ENCODE data around the gene BCL6B. TPM values are rescaled to one million over a fixed set of nuclear protein-coding genes. Genes with fewer than 3 reads are reported as not detected.

The BCL6B gene
- total RNA-seq, 4 donors from 2014 or later = 0.93 to 3.9 (median 3.3) TPM

DNA sequence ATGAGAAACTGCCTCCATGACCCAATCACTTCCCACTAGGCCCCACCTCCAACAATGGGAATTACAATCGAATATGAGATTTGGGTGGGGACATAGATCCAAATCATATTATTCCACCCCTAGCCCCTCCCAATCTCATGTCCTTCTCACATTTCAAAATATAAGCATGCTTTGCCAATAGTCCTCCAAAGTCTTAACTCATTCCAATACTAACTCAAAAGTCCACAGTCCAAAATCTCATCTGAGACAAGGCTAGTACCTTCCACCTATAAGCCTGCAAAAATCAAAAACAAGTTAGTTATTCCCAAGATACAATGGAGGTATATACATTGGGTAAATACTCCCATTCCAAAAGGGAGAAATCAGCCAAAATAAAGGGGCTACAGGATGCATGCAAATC lies 44.3 kb downstream of the BCL6B start:
- WGBS, 2 donors (ENCODE audit: low coverage in 1 of 2) = 83% methylated on average over 1 of the region's 1 CpG
- Histone ChIP-seq H3K9me3 (peaks cover 0 to 22% (median 0%) of the 10 kb centered on the region in 3 donors), H3K27ac (no peak overlapping the region), H3K4me1 (no peaks in the 10 kb centered on the region), H3K36me3 (no peaks in the 10 kb centered on the region), H3K27me3 (peaks cover 40% of the 10 kb centered on the region), H3K4me3 (no peak overlapping the region)
- TF ChIP-seq CTCF (IDR thresholded peaks at IDR 0.05) = no peak
- TF ChIP-seq POLR2A (IDR thresholded peaks at IDR 0.05) = no peak
- TF ChIP-seq POLR2AphosphoS5 (IDR thresholded peaks at IDR 0.05) = no peak
- no peak for TF ChIP-seq EP300 (IDR thresholded peaks at IDR 0.05)
- ATAC-seq = no peak

DNA sequence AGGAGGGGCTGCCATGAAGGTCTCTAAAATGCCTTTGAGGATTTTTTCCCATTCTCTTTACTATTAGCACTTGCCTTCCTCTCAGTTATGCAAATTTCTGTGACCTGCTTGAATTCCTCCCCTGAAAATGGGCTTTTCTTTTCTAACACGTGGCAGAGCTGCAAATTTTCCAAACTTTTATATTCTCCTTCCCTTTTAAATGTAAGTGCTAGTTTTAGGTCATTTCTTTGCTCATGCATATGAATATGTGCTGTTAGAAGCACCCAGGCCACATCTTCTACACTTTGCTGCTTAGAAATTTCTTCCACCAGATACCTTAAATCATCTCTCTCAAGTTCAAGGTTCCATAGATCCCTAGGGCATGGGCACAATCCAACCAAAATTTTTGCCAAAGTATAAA lies 45.4 kb downstream of the BCL6B start:
- 0% methylated on average over 1 of the region's 1 CpG for WGBS, 2 donors (ENCODE audit: low coverage in 1 of 2)
- H3K27me3 ChIP-seq = peaks cover 33% of the 10 kb centered on the region
- ATAC-seq = no peak
- no peaks in the 10 kb centered on the region for H3K36me3 ChIP-seq
- H3K27ac ChIP-seq = no peak overlapping the region
- TF ChIP-seq POLR2AphosphoS5 (IDR thresholded peaks at IDR 0.05) = no peak
- no peak for TF ChIP-seq POLR2A (IDR thresholded peaks at IDR 0.05)
- TF ChIP-seq CTCF (IDR thresholded peaks at IDR 0.05) = no peak
- no peak for TF ChIP-seq EP300 (IDR thresholded peaks at IDR 0.05)
- H3K9me3 ChIP-seq = peaks cover 0 to 22% (median 0%) of the 10 kb centered on the region in 3 donors
- no peaks in the 10 kb centered on the region for H3K4me1 ChIP-seq
- H3K4me3 ChIP-seq = no peak overlapping the region

GRCh38 chr17:7070712-7071111 lies 47.9 kb downstream of the BCL6B start:
- TF ChIP-seq POLR2A (IDR thresholded peaks at IDR 0.05) = no peak
- TF ChIP-seq POLR2AphosphoS5 (IDR thresholded peaks at IDR 0.05) = no peak
- Histone ChIP-seq H3K27ac (no peak overlapping the region), H3K4me1 (no peaks in the 10 kb centered on the region), H3K27me3 (peaks cover 20% of the 10 kb centered on the region), H3K4me3 (no peak overlapping the region), H3K9me3 (peaks cover 0 to 22% (median 0%) of the 10 kb centered on the region in 3 donors), H3K36me3 (no peaks in the 10 kb centered on the region)
- ATAC-seq = no peak
- WGBS, 2 donors (ENCODE audit: low coverage in 1 of 2) = 70 to 75% methylated on average over 1 to 2 of the region's 3 CpGs

GRCh38 chr17:7072406-7072805 lies 49.6 kb downstream of the BCL6B start:
- no peak for ATAC-seq
- TF ChIP-seq EP300 (IDR thresholded peaks at IDR 0.05) = no peak
- no peak for TF ChIP-seq POLR2A (IDR thresholded peaks at IDR 0.05)
- TF ChIP-seq CTCF (IDR thresholded peaks at IDR 0.05) = no peak
- no peak for TF ChIP-seq POLR2AphosphoS5 (IDR thresholded peaks at IDR 0.05)
- no peaks in the 10 kb centered on the region for H3K36me3 ChIP-seq
- no peak overlapping the region for H3K27ac ChIP-seq
- WGBS, 2 donors (ENCODE audit: low coverage in 1 of 2) = 89% methylated on average over 1 of the region's 2 CpGs; no CpG with 5 or more reads in 1 of the 2 donors
- peaks cover 26% of the 10 kb centered on the region for H3K27me3 ChIP-seq
- H3K4me1 ChIP-seq = no peaks in the 10 kb centered on the region
- peaks cover 0 to 18% (median 0%) of the 10 kb centered on the region in 3 donors for H3K9me3 ChIP-seq
- no peak overlapping the region for H3K4me3 ChIP-seq

DNA sequence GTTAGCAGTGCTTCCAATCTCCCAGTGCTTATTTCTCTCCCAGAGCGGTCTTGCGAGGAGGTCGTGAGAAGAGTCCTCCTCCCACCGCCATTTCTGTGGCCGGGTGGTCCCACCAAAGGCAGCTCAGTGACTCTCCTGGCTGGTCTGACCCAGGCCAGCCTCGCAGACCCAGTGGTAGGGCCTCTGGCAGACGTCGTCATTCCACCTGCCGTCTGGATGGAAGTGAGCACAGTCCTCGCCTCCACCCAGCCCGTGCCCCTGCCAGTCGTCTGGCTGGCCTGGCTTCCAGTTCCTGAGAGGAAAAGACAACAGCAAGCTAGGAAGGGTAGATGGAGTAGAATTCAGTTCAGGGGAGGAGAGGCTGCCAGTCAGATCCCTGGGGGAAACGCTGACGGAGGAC lies 52.1 kb downstream of the BCL6B start:
- no peak for TF ChIP-seq POLR2AphosphoS5 (IDR thresholded peaks at IDR 0.05)
- no peak for TF ChIP-seq EP300 (IDR thresholded peaks at IDR 0.05)
- no peak for TF ChIP-seq CTCF (IDR thresholded peaks at IDR 0.05)
- TF ChIP-seq POLR2A (IDR thresholded peaks at IDR 0.05) = no peak
- H3K27me3 ChIP-seq = peaks cover 18% of the 10 kb centered on the region
- H3K9me3 ChIP-seq = no peaks in the 10 kb centered on the region
- WGBS, 2 donors (ENCODE audit: low coverage in 1 of 2) = 84% methylated on average over 8 of the region's 14 CpGs; no CpG with 5 or more reads in 1 of the 2 donors
- no peaks in the 10 kb centered on the region for H3K36me3 ChIP-seq
- no peak overlapping the region for H3K4me3 ChIP-seq
- no peak overlapping the region for H3K27ac ChIP-seq
- H3K4me1 ChIP-seq = peaks cover 0 to 1% (median 0%) of the 10 kb centered on the region in 3 donors
- ATAC-seq = no peak

Data from gastroesophageal sphincter (tissue), 4 donors.